GM12801 (cell line): ENCODE measurements around the gene TTN.

Experiments used
- TF ChIP-seq, protein P1 (sequence below): IDR thresholded peaks from one replicate; pipeline ENCODE4 v1.5.1; 2011; ENCODE audit warnings: control low read depth; ENCODE audit not compliant: insufficient read length; ENCODE audit errors: extremely low read depth

TTN gene

DNA sequence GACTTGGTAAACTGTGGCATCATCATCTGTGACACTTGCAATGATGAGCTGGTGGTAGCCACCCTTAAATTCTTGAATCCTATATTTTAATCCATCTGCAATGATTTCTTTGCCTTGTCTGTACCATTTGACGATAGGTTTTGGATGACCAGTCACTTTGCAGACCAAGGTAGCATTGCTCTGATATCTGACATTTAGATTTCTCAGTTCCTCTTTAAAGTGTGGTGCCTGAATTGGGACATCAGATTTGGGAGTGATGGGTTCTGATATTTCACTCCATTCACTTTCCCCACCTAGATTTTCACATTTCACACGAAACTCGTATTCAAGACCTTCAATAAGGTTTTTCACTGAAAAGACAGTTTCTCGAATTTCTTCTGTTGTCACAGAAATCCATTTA is 271.2 kb downstream of the TTN start:
- TF ChIP-seq, protein P1, sequence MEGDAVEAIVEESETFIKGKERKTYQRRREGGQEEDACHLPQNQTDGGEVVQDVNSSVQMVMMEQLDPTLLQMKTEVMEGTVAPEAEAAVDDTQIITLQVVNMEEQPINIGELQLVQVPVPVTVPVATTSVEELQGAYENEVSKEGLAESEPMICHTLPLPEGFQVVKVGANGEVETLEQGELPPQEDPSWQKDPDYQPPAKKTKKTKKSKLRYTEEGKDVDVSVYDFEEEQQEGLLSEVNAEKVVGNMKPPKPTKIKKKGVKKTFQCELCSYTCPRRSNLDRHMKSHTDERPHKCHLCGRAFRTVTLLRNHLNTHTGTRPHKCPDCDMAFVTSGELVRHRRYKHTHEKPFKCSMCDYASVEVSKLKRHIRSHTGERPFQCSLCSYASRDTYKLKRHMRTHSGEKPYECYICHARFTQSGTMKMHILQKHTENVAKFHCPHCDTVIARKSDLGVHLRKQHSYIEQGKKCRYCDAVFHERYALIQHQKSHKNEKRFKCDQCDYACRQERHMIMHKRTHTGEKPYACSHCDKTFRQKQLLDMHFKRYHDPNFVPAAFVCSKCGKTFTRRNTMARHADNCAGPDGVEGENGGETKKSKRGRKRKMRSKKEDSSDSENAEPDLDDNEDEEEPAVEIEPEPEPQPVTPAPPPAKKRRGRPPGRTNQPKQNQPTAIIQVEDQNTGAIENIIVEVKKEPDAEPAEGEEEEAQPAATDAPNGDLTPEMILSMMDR = no peak

DNA sequence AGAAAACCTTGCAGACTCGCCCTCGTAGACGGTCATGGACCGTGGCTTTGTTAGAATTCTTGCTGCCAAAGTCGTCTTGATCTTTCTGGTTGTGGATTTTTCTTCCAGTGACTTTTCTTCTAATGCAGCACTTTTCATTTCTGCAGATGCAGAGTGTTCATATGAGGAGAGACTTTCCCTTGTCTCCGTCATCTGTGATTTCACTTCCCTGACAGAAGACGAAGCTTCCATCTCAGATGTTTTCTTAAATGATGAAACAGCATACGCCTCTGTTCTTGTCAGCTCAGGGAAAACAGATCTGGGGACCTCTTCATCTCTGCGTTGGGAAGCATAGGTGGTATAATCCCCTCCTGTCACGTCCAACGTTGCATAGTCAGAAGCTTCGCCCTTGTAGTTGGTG is 276.1 kb downstream of the TTN start:
- TF ChIP-seq, protein P1 = no peak

DNA sequence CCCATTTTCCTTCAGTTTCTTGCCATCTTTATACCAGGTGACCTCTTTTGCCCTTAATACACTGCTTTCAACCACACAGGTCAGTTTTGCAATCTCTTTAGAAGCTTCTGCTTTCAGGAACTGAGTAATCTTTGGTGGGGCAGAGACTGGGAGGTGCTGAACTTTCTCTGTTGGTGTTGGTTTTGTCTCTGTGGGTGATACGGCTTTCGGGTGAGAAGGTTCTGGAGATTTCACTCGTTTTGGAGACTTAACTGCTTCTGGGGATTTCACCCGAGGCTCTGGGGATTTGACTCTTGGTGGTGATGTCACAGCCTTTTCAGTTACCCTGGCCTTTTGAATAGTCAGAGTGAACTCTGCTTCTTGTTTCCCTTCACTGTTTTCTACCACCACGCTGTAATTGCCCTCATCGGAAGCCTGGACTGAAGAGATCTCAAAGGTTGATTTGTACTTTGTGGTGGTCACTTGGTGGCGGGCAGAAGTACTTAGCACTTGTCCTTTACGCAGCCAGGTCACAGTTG is 276.5 kb downstream of the TTN start:
- TF ChIP-seq, protein P1 = no peak

DNA sequence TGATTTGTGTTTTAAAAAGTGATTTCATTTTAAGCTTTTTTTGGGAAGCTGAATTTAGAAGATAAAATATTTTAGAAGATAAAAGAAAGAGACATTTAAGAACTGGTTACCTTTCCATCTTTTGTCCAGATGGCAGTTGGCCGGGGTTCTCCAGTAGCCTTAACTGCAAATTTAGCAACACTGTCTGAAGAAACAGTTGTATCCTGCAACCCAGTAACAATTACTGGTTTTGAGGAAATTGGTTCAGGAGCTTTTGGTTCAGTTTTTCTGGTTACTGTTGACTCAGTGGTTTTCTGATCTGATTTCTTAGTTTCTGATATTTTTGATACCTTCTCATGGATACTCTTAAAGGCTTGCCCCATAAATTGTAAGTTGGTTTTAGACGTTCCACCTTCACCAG is 277.1 kb downstream of the TTN start:
- TF ChIP-seq, protein P1 = no peak

DNA sequence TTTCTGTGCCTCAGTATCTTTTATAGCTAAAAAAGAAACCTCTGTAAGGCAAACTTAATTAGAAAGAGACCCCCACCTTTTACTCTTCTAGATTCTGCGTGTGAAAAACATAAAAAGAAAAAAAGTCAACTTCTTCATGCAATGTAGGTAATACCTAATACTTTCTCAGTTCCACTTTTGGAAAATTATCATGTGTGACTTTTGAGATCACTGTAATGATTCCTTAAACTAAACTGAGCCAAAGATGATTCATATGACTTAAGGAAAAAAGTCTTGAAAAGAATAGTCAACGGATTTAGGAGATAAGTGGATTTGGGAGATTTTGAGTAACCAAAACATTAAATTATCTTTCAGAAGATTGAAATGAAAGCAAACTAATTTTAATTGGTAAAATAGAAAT is 278.0 kb downstream of the TTN start:
- TF ChIP-seq, protein P1 = no peak

DNA sequence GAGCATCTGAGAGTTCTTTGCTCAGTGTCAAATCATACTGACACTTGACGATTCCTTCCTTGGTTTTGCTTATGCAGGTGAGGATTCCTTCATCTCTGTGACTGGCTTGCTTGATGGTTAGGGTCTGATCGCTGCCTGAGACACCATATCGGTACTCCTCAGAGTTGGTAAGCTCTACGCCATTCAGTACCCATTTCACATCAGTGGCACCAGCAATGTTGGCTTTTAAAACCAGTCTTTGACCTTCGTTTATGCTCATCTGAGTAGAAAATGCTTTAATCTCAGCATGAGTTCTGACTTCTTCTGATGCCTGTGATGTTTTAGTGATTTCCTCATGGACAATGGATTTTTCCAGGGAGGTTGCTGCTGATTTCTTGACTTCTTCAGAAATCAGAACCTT is 278.6 kb downstream of the TTN start:
- TF ChIP-seq, protein P1 = no peak

DNA sequence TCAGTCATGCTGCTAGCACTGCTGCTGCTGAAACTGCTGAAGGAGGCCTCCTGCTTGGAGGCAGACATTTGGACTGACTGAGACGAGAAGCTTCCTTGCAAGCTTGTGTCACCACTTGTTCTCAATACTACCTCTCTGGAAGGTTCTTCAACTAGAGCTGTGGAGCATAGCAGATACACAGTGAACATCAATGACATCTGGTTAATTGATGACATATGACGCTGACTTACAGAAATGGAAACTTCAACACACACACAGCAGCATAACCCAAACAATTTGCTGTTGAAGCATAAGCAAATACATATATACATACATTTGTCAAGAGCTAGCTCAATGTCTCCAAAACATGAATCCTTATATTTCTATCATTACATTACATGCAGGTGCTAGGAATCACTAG is 279.6 kb downstream of the TTN start:
- TF ChIP-seq, protein P1 = no peak

DNA sequence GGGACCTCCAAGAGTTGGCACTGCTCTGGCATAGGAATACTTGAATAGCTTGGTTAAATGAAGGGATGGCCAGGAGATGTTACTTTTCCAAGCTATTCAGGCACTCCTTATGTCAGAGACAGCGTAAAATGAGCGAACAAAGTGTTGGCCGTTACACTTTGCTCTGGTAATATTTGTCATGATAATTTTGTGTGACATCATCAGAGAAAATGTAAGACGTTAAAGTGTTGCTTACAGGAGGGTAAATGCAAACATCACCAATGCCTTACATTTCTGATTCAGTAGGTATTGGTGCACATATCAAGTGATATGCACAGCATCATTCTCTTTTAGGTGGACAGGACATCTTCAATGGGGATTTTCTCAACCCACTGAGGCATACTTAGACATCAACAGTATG is 281.0 kb downstream of the TTN start:
- TF ChIP-seq, protein P1 = no peak
